NCI-H128 (cell line): Measurements from ENCODE around the gene FGD4.
"Not testable (repeated sequence)": the region's sequence is repeated elsewhere in the genome, so short reads cannot be mapped to it uniquely, and the experiment has no call there.

Source experiments
- DNase-seq: peaks from one replicate; lab custom pipeline; 2025; ENCODE audit not compliant: unreplicated experiment; lab: John Stamatoyannopoulos, UW

FGD4 gene

GRCh38 chr12:32551058-32551457, 151.7 kb downstream of the FGD4 start:
- DNase-seq, result no peak

GRCh38 chr12:32558903-32559302, 159.5 kb downstream of the FGD4 start:
- DNase-seq, result no peak

- no peak for DNase-seq
Observed at GRCh38 chr12:32559434-32559833, 160.1 kb downstream of the FGD4 start.

- no peak for DNase-seq
Observed at GRCh38 chr12:32560520-32560919, 161.2 kb downstream of the FGD4 start.

DNA sequence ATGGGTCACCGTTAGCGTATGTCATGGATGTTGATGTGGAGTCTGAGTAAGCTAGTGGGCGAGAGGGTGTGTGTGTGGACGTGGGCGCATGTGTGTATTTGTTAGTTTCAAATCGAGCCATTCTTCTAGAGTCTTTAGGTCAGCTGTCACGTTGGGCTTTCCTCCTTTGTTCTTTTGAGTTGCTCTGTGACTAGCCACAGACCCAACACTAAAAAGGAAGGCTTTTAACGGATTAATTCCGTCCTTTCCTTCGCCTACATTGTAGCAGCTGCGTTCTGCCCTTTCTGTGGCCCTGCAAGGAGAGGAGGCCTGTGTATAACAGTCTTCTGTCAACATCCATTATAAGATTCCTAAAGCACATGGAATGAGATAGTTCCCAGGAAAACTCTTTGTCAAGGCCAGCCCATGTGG, 162.6 kb downstream of the FGD4 start:
- DNase-seq, result no peak

DNA sequence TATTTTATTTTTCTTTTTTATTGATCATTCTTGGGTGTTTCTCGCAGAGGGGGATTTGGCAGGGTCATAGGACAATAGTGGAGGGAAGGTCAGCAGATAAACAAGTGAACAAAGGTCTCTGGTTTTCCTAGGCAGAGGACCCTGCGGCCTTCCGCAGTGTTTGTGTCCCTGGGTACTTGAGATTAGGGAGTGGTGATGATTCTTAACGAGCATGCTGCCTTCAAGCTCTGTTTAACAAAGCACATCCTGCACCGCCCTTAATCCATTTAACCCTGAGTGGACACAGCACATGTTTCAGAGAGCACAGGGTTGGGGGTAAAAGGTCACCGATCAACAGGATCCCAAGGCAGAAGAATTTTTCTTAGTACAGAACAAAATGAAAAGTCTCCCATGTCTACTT, 163.1 kb downstream of the FGD4 start:
- not testable (repeated sequence) for DNase-seq

- no peak for DNase-seq
Observed at GRCh38 chr12:32566663-32567295, 167.4 kb downstream of the FGD4 start.

DNA sequence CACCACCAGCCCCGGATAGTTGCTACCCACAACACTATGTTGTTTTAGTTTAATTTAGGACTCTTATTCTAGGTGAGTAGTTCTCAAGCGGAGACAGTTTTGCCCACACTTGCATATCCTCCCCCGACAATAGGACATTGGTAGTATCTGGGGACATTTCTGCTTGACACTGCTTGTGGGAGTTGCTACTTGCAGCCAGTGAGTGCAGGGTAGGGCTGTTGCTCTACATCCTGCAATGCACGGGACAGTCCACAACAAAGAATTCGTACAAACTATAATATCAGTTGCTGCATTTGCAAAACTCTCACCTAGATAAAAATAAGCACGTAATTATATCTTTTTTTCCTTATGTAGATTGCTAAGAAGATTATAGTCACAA, 167.9 kb downstream of the FGD4 start:
- no peak for DNase-seq

GRCh38 chr12:32568228-32568627, 168.9 kb downstream of the FGD4 start:
- DNase-seq, result no peak

- DNase-seq, result no peak
Observed at GRCh38 chr12:32569259-32569658, 169.9 kb downstream of the FGD4 start.

GRCh38 chr12:32574585-32574984, 175.2 kb downstream of the FGD4 start:
- no peak for DNase-seq

DNA sequence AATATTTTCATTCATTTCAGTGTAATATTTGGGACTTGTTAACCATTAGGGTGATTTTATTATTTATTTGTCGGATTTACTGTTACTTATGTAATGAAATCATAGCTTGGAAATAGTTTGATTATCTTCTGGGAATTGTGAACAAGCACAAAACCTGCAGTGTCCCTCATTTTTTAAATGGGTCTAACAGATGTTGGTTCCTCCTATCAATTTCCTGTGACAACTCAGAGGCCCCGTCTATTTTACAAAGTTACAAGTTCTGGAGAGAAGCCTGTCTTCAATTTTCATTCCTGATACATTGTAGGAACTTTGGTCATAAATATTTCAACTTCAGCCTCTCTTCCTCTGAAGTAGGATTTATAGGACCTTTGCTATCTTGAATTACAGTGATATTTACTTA, 178.0 kb downstream of the FGD4 start:
- no peak for DNase-seq

DNA sequence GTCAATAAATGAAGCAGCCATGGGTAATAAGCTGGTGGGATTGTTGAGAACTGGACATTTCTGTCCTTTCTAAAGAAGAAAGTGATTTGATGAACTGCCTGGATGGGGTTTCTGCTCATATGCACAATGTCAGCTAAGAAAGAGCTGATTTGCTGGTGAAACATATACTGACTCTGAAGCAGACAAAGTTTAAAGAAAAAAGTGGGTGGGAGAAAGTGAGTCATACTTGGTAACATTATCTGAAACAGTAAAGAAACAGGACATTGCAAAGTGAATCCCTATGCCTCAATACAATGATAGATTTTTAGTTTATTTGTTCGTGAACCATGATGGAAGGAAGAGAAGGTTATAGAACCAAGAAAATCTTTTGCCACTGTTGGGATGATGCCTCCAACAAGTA, 184.2 kb downstream of the FGD4 start:
- DNase-seq, result no peak

DNA sequence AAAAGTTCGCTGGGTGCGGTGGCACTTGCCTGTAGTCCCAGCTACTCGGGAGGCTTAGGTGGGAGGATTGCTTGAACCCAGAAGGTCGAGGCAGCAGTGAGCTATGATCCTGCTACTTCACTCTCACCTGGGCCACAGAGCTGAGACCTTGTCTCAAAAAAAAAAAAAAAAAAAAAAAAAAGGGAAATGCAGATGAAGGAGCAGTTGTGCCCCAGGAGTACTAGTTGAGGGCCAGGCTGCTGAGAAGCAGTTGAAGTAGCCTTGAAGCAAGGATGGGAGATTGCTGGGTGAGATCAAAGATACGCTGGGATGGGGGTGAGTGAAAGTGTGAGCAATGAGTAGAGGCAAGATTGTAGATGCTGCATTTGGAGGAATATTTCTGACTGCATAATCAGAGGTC, 186.3 kb downstream of the FGD4 start:
- DNase-seq, result no peak

DNA sequence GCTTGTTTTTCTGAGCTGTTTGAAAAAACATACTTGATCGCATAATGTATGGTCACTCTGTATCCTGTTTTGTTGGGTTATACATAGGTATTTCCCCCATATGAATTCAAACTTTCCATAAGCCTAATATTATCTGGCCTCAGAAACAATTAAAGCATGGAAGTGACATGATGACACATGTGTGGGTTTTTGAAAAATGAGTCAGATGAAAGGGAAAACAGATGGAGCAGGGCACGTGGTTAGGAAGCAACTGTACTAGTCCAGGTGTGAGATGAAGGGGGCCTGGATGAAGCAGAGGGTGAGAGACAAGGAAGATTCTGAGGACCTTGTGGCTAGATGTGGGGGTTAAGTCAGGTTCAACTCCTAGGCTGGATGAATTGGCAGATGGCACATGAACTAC, 187.0 kb downstream of the FGD4 start:
- no peak for DNase-seq

DNA sequence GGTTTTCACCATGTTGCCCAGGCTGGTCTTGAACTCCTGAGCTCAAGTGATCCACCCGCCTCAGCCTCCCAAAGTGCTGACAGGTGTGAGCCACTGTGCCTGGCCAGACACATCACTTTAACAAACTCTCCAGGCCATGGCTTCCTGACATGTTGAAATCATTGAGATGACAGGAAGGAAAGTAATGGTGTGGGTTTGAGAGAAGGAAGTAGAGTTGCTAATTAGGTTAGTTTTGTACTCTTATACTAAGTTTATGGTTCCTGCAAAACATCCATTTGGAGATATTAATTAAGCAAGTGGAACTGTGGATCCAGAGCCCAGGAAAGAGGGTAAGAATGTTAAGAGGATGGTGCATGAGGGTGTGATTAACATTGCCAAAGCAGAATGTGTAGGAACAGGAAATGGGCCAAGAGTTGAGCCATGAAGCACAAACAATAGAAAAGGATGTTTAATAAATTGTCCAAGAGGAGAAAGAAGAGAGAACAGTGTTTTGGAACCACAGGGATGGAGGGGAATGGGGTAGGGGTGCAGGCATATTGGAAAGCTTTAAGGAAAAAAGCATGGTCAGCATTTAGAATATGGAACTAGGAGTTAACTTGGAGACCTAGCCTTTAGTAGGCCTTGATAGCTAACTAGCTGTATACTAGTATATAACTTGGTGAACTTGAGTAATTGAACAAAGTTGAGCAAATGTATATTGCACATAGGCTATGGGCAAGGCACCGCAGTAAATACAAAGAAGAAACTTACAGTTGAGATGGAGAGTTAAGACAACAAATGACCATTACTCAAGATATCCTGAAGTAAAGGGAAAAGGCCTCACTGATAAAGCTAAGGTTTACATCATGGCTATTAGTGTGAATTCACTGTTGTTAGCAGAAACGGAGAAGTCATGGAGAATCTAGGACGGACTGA, 188.5 kb downstream of the FGD4 start:
- DNase-seq, result no peak

- DNase-seq, result no peak
Observed at GRCh38 chr12:32588604-32589003, 189.2 kb downstream of the FGD4 start.

GRCh38 chr12:32589165-32589865, 190.0 kb downstream of the FGD4 start:
- no peak for DNase-seq

DNA sequence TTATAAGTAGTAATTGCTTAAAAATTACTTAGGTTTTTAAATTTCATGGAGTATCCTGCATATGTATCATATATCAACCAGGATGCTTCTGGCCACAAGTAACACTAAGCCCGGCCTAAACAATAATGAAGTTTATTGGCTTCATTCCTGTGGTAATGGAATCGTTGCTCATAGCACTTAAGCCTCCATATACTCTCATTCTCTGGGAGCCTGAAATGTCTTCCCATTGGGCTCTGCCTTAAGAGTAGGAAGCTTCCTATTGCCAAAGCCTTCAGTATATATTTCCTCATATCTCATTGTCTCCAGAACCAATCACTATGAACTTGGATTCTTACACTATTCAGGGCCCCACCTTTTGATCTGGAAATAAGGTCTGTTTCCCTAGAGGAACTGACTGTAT, 195.9 kb downstream of the FGD4 start:
- no peak for DNase-seq

DNA sequence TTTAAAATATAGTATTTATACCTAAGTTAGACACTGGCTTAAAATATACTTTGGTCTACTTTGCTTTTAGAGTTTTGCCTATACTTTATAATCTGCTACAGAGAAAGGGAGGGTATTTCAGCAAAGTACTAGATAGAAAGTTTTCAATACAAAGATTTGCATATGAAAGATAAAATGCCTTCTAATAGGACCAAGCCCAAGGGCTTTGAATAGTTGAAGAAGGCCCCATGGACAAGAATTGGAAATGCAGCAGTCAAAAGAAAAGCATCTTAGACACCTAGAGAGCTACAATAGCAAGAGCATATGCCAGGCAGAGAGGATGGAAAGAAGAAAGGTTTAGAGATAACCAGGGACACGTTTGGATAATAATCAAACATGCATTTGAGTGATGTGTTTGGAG, 196.7 kb downstream of the FGD4 start:
- DNase-seq, result no peak

GRCh38 chr12:32598688-32599087, 199.3 kb downstream of the FGD4 start:
- DNase-seq, result no peak

DNA sequence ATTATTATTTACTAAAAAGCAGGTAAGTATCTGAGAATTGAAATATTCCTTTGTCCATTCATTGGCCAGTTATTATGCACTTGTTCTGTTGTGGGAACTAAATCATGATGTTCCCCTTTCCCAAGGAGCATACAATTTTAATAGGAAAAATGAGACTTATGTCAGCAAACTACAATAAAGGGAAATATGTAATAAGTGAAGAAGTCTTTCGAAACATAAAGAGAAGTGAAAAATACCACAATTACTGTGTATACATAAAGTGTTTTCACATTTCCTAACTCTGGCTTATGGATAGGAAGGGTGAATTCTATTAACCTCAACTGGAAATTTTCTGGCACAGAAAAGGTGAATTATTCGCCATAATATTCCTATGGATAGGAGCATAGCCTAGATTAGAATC, 201.3 kb downstream of the FGD4 start:
- DNase-seq, result no peak
